HepG2 (cell line): ENCODE data around the gene SLC8A2.

Experiments
- CBX1 ChIP-seq: IDR thresholded peaks from one replicate; pipeline ENCODE4 v1.6.1; 2016; ENCODE audit warnings: antibody characterized with exemption, low read depth
- CTCF ChIP-seq: sonication (generic); formaldehyde crosslinking; IDR thresholded peaks from 2 replicates; pipeline ENCODE4 v1.5.0; 2020; ENCODE audit warnings: mild to moderate bottlenecking, missing genetic modification reagents, moderate library complexity
- DNMT1 ChIP-seq: sonication (generic); formaldehyde crosslinking; IDR thresholded peaks from 2 replicates; pipeline ENCODE4 v1.5.1; 2020; ENCODE audit warnings: mild to moderate bottlenecking, missing genetic modification reagents
- KDM4B ChIP-seq: sonication (generic); formaldehyde crosslinking; IDR thresholded peaks from 2 replicates; pipeline ENCODE4 v1.4.0; 2020; ENCODE audit warnings: missing genetic modification reagents
- POLR2AphosphoS5 ChIP-seq: IDR thresholded peaks from 2 replicates; pipeline ENCODE4 v1.6.1; 2012; ENCODE audit warnings: low read depth, low read length
- TCF7L2 ChIP-seq: IDR thresholded peaks from 2 replicates; pipeline ENCODE4 v1.6.1; 2011; ENCODE audit warnings: mild to moderate bottlenecking, low read depth, low read length, moderate library complexity
- ZFP37 ChIP-seq: sonication (generic); formaldehyde crosslinking; IDR thresholded peaks from 2 replicates; pipeline ENCODE4 v1.4.0; 2020; ENCODE audit warnings: missing genetic modification reagents, borderline replicate concordance
- ZMAT3 ChIP-seq: sonication (generic); formaldehyde crosslinking; conservative IDR thresholded peaks from 2 replicates; pipeline ENCODE4 v1.7.0; 2021; ENCODE audit warnings: missing genetic modification reagents
- ZNF33B ChIP-seq: sonication (generic); formaldehyde crosslinking; IDR thresholded peaks from 2 replicates; pipeline ENCODE4 v1.5.1; 2020; ENCODE audit warnings: mild to moderate bottlenecking, missing genetic modification reagents
- ZNF7 ChIP-seq: IDR thresholded peaks from 2 replicates; pipeline ENCODE4 v1.6.1; 2016; ENCODE audit warnings: missing biosample characterization, missing genetic modification reagents
- TF ChIP-seq, protein P1 (sequence below), 2 experiments: IDR thresholded peaks; 2 replicates each; pipeline ENCODE4 v1.6.1; 2011 to 2012; ENCODE audit warnings: low read length in 2 of 2, borderline replicate concordance in 1 of 2, low read depth in 1 of 2, mild to moderate bottlenecking in 1 of 2, moderate library complexity in 1 of 2

DNA sequence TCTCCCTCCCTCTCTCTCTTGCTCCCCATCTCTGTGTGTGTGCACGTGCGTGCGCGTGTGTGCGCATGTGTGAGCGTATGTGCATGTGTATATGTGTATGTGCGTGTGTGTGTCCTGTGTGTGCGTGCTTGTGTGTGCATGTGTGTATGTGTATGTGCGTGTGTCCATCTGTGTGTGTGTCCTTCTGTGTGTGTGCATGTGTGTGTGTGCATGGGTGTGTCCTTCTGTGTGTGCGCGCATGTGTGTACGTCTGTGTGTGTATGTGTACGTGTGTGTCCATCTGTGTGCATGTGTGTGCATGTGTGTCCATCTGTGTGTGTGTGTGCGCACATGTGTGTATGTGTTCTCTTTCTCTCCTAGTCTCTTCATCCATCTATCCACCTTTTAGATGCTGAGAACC is 12.2 kb downstream of the SLC8A2 start:
- TF ChIP-seq ZFP37 (CRISPR knock-in tag) (no peak), POLR2AphosphoS5 (no peak), ZNF33B (CRISPR knock-in tag) (no peak), KDM4B (CRISPR knock-in tag) (no peak), DNMT1 (no peak), CTCF (no peak), CBX1 (no peak), TCF7L2 (no peak), ZNF7 (CRISPR knock-in tag) (no peak), ZMAT3 (CRISPR knock-in tag) (no peak)
- TF ChIP-seq, protein P1, sequence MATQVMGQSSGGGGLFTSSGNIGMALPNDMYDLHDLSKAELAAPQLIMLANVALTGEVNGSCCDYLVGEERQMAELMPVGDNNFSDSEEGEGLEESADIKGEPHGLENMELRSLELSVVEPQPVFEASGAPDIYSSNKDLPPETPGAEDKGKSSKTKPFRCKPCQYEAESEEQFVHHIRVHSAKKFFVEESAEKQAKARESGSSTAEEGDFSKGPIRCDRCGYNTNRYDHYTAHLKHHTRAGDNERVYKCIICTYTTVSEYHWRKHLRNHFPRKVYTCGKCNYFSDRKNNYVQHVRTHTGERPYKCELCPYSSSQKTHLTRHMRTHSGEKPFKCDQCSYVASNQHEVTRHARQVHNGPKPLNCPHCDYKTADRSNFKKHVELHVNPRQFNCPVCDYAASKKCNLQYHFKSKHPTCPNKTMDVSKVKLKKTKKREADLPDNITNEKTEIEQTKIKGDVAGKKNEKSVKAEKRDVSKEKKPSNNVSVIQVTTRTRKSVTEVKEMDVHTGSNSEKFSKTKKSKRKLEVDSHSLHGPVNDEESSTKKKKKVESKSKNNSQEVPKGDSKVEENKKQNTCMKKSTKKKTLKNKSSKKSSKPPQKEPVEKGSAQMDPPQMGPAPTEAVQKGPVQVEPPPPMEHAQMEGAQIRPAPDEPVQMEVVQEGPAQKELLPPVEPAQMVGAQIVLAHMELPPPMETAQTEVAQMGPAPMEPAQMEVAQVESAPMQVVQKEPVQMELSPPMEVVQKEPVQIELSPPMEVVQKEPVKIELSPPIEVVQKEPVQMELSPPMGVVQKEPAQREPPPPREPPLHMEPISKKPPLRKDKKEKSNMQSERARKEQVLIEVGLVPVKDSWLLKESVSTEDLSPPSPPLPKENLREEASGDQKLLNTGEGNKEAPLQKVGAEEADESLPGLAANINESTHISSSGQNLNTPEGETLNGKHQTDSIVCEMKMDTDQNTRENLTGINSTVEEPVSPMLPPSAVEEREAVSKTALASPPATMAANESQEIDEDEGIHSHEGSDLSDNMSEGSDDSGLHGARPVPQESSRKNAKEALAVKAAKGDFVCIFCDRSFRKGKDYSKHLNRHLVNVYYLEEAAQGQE (IDR thresholded peaks at IDR 0.05; ENCODE audit: borderline replicate concordance in 1 of 2, low read depth in 1 of 2, low read length in 2 of 2): no peak
